ENCODE measurements around the gene PRKG1. TPM values are rescaled to one million over a fixed set of nuclear protein-coding genes. Genes with fewer than 3 reads are reported as not detected.
"Not testable (repeated sequence)": the region's sequence is repeated elsewhere in the genome, so short reads cannot be mapped to it uniquely, and the experiment has no call there.

PRKG1 gene
- total and polyA plus RNA-seq, 2 experiments from 2014 or later, result 10.7 to 21.8 TPM

GRCh38 chr10:51439645-51440044, 365.4 kb downstream of the PRKG1 start:
- DNase-seq, result no peak
- H2AFZ ChIP-seq, result no peak overlapping the region
- no peaks in the 10 kb centered on the region for H3K4me1 ChIP-seq (ENCODE audit: insufficient read depth)
- H3K4me2 ChIP-seq (ENCODE audit: unreplicated experiment), result no peak overlapping the region
- no peak overlapping the region for H3K4me3 ChIP-seq
- H3K9me2 ChIP-seq (ENCODE audit: insufficient read depth), result no peaks in the 10 kb centered on the region
- no peaks in the 10 kb centered on the region for H3K36me3 ChIP-seq (ENCODE audit: low read depth)
- TF ChIP-seq EZH2 (IDR thresholded peaks at IDR 0.05; ENCODE audit: insufficient read depth, poor library complexity, severe bottlenecking) (no peak), EZH2phosphoT487 (IDR thresholded peaks at IDR 0.05; ENCODE audit: insufficient read depth, low read depth) (no peak)
- H3K27ac ChIP-seq, result no peak overlapping the region
- no peaks in the 10 kb centered on the region for H4K20me1 ChIP-seq (ENCODE audit: insufficient read depth)
- H3F3A ChIP-seq (ENCODE audit: insufficient read depth), result no peaks in the 10 kb centered on the region
- WGBS, 2 experiments (ENCODE audit: low coverage in 1 of 2, low lambda C conversion rate in 2 of 2, missing lambda C conversion rate in 2 of 2), result 84 to 91% methylated on average over 1 of the region's 1 CpG
- no peaks in the 10 kb centered on the region for H3K9me3 ChIP-seq (ENCODE audit: low read depth)
- no peaks in the 10 kb centered on the region for H3K27me3 ChIP-seq (replicated peaks; ENCODE audit: insufficient read depth)
- H3K79me2 ChIP-seq (ENCODE audit: insufficient read depth), result peaks cover 4% of the 10 kb centered on the region; the same call in 1 of the 2 replicates
- H3K9ac ChIP-seq, result no peak overlapping the region
- in situ Hi-C loops (cut with MboI), result no loop called here

- Histone ChIP-seq H3K4me1 (ENCODE audit: insufficient read depth) (no peaks in the 10 kb centered on the region; the same call in 1 of the 2 replicates), H4K20me1 (ENCODE audit: insufficient read depth) (no peaks in the 10 kb centered on the region), H3K9me3 (ENCODE audit: low read depth) (no peaks in the 10 kb centered on the region), H2AFZ (no peak overlapping the region), H3K4me2 (ENCODE audit: unreplicated experiment) (no peak overlapping the region), H3K27me3 (replicated peaks; ENCODE audit: insufficient read depth) (no peaks in the 10 kb centered on the region), H3K4me3 (no peak overlapping the region), H3K36me3 (ENCODE audit: low read depth) (no peaks in the 10 kb centered on the region), H3K79me2 (ENCODE audit: insufficient read depth) (no peaks in the 10 kb centered on the region), H3F3A (ENCODE audit: insufficient read depth) (no peaks in the 10 kb centered on the region), H3K9ac (no peak overlapping the region), H3K9me2 (ENCODE audit: insufficient read depth) (no peaks in the 10 kb centered on the region), H3K27ac (no peak overlapping the region)
- 72 to 84% methylated on average over 3 of the region's 3 CpGs for WGBS, 2 experiments (ENCODE audit: low coverage in 1 of 2, low lambda C conversion rate in 2 of 2, missing lambda C conversion rate in 2 of 2)
- DNase-seq, result peak; percentile 30
- in situ Hi-C loops (cut with MboI), result no loop called here
- TF ChIP-seq EZH2 (IDR thresholded peaks at IDR 0.05; ENCODE audit: insufficient read depth, poor library complexity, severe bottlenecking), result no peak
- TF ChIP-seq EZH2phosphoT487 (IDR thresholded peaks at IDR 0.05; ENCODE audit: insufficient read depth, low read depth), result no peak
Observed at GRCh38 chr10:51445588-51445987, 371.3 kb downstream of the PRKG1 start.

- no peaks in the 10 kb centered on the region for H3K79me2 ChIP-seq (ENCODE audit: insufficient read depth)
- no peaks in the 10 kb centered on the region; the same call in 1 of the 2 replicates for H3K4me1 ChIP-seq (ENCODE audit: insufficient read depth)
- no peak for TF ChIP-seq EZH2 (IDR thresholded peaks at IDR 0.05; ENCODE audit: insufficient read depth, poor library complexity, severe bottlenecking)
- TF ChIP-seq EZH2phosphoT487 (IDR thresholded peaks at IDR 0.05; ENCODE audit: insufficient read depth, low read depth), result no peak
- H3K27ac ChIP-seq, result no peak overlapping the region
- no peaks in the 10 kb centered on the region for H3F3A ChIP-seq (ENCODE audit: insufficient read depth)
- no peaks in the 10 kb centered on the region for H3K36me3 ChIP-seq (ENCODE audit: low read depth)
- no peaks in the 10 kb centered on the region for H3K27me3 ChIP-seq (replicated peaks; ENCODE audit: insufficient read depth)
- H3K4me2 ChIP-seq (ENCODE audit: unreplicated experiment), result no peak overlapping the region
- H3K4me3 ChIP-seq, result no peak overlapping the region
- no peaks in the 10 kb centered on the region for H3K9me2 ChIP-seq (ENCODE audit: insufficient read depth)
- H4K20me1 ChIP-seq (ENCODE audit: insufficient read depth), result no peaks in the 10 kb centered on the region
- H3K9ac ChIP-seq, result no peak overlapping the region
- WGBS, 2 experiments (ENCODE audit: low coverage in 1 of 2, low lambda C conversion rate in 2 of 2, missing lambda C conversion rate in 2 of 2), result 95 to 96% methylated on average over 1 of the region's 1 CpG
- DNase-seq, result peak; percentile 26
- H3K9me3 ChIP-seq (ENCODE audit: low read depth), result no peaks in the 10 kb centered on the region
- H2AFZ ChIP-seq, result no peak overlapping the region
- in situ Hi-C loops (cut with MboI), result no loop called here
Observed at GRCh38 chr10:51447119-51447518, 372.8 kb downstream of the PRKG1 start.

GRCh38 chr10:51455762-51456161, 381.5 kb downstream of the PRKG1 start:
- H3K79me2 ChIP-seq (ENCODE audit: insufficient read depth); H2AFZ ChIP-seq; H3K36me3 ChIP-seq (ENCODE audit: low read depth); H3K9me2 ChIP-seq (ENCODE audit: insufficient read depth); H3K9ac ChIP-seq; H3K9me3 ChIP-seq (ENCODE audit: low read depth); DNase-seq; H3K4me2 ChIP-seq (ENCODE audit: unreplicated experiment); H3K27me3 ChIP-seq (replicated peaks; ENCODE audit: insufficient read depth); H3K27ac ChIP-seq; H4K20me1 ChIP-seq (ENCODE audit: insufficient read depth); H3F3A ChIP-seq (ENCODE audit: insufficient read depth); H3K4me3 ChIP-seq; in situ Hi-C loops (cut with MboI); H3K4me1 ChIP-seq (ENCODE audit: insufficient read depth): not testable (repeated sequence)
- WGBS, 2 experiments (ENCODE audit: low coverage in 1 of 2, low lambda C conversion rate in 2 of 2, missing lambda C conversion rate in 2 of 2), result 87 to 94% methylated on average over 3 of the region's 3 CpGs

GRCh38 chr10:51459476-51459875, 385.2 kb downstream of the PRKG1 start:
- Histone ChIP-seq H3F3A (ENCODE audit: insufficient read depth) (no peaks in the 10 kb centered on the region), H3K9me2 (ENCODE audit: insufficient read depth) (no peaks in the 10 kb centered on the region), H3K4me2 (ENCODE audit: unreplicated experiment) (no peak overlapping the region), H3K4me1 (ENCODE audit: insufficient read depth) (peaks cover 12% of the 10 kb centered on the region; the same call in 1 of the 2 replicates), H3K4me3 (no peak overlapping the region), H3K9me3 (ENCODE audit: low read depth) (no peaks in the 10 kb centered on the region), H3K27me3 (replicated peaks; ENCODE audit: insufficient read depth) (no peaks in the 10 kb centered on the region), H3K79me2 (ENCODE audit: insufficient read depth) (no peaks in the 10 kb centered on the region), H3K9ac (no peak overlapping the region), H3K36me3 (ENCODE audit: low read depth) (no peaks in the 10 kb centered on the region), H2AFZ (no peak overlapping the region), H4K20me1 (ENCODE audit: insufficient read depth) (no peaks in the 10 kb centered on the region), H3K27ac (no peak overlapping the region)
- TF ChIP-seq EZH2 (IDR thresholded peaks at IDR 0.05; ENCODE audit: insufficient read depth, poor library complexity, severe bottlenecking) (no peak), EZH2phosphoT487 (IDR thresholded peaks at IDR 0.05; ENCODE audit: insufficient read depth, low read depth) (no peak)
- 89 to 96% methylated on average over 1 of the region's 1 CpG for WGBS, 2 experiments (ENCODE audit: low coverage in 1 of 2, low lambda C conversion rate in 2 of 2, missing lambda C conversion rate in 2 of 2)
- in situ Hi-C loops (cut with MboI), result no loop called here
- no peak for DNase-seq

All from GM23248 (cell line).